Stimulated activated CD8-positive, alpha-beta memory T cell treated with anti-CD3 and anti-CD28 coated beads, Interleukin-2, amount 100 ng/mL, for 1 hour (primary cell): Measurements from ENCODE around the gene HIPK4.
A peak's percentile ranks its signal among the peaks of the same experiment; 100 is the strongest.
"Not testable (repeated sequence)": the region's sequence is repeated elsewhere in the genome, so short reads cannot be mapped to it uniquely, and the experiment has no call there.

Experiments used
- DNase-seq, 2 donors: peaks; one replicate each; pipeline ENCODE4 v3.0.0-alpha.2; 2020; ENCODE audit warnings: low read depth in 2 of 2

The HIPK4 gene

GRCh38 chr19:40390084-40390742 lies at the start of gene HIPK4:
Gene HIPK4, minus strand, starts transcription at chr19:40390181. Its CDS starts 279 bp downstream, at chr19:40389902.
- no peak for DNase-seq

- DNase-seq, result no peak
Measured at GRCh38 chr19:40438284-40438683, 48.3 kb upstream of the HIPK4 start.

DNA sequence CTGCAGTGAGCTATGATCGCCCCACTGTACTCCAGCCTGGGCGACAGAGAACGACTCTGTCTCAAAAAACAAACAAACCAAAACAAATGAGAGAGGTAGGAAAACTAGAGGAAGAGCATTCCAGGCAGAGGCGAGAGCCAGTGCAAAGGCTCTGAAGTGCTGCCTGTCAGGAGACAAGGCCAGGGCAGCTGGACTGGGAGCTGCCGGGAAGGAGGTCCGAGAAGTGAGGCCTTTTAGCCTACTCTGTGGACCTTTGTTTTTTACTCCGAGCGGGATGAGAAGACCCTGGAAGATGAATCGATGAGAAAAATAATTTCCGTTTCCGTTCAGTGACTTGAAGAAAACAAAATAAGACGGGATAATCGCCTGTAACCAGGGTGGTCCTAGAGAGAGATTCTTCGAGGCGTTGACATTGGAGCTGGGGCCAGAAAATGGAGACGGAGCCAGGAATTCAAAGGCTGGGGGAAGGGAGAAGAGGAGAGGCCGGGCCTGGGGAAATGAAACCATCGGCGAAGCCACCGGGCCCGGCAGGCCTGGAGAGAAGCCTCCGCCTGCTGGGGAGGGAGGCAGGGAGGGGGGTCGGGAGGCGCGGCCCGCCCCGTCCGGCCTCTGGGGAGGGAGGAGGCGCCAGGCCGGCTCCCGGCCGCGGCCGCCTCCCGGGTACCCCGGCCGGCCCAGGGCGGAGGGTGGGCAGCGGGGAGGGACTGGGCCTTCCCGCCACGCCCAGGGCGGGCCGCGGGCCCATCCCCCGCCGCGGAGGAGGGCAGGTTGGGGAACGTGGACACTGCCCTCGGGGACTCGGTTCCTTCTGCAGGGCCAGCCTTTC lies 43.6 kb upstream of the HIPK4 start:
- no peak for DNase-seq

DNA sequence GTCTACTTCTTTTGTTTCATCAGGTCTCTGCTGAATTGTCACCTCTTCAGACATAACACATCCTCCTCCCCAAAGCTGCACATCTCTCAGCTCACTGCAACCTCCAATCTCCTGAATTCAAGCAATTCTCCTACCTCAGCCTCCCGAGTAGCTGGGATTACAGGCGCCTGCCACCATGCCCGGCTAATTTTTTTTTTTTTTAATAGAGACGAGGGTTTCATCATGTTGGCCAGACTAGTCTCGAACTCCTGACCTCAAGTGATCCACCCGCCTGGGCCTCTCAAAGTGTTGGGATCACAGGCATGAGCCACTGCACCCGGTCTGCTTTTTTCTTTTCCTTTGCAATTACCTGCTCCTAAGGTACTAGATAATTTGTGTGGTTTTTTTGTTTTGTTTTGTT lies 42.8 kb upstream of the HIPK4 start:
- not testable (repeated sequence) for DNase-seq

DNA sequence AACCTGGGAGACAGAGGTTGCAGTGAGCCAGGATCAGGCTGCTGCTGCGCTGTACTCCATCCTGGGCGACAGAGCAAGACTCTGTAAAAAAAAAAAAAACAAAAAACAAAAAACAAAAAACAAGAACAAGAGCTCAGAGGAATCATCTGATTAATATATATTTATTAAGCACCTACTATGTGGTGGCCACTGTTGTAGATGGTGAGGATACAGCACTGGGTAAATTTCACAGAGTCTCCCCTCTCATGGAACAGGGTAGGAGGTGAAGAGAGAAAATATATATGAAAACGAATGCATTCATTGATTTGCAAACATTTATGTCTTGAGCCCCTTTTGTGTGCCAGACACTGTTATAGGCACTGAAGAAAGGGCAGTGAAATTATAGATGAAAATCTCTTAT lies 41.7 kb upstream of the HIPK4 start:
- DNase-seq, result no peak

DNA sequence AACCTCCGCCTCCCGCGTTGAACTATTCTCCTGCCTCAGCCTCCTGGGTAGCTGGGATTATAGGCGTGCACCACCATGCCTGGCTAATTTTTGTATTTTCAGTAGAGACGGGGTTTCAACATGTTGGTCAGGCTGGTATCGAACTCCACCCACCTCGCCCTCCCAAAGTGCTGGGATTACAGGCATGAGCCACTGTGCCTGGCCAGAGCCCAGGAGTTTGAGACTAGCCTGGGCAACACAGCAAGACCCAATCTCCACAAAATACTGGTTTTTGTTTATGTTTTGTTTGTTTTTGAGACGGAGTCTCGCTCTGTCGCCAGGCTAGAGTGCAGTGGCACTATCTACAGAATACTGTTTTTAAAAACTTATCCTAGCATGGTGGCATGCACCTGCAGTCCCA lies 40.3 kb upstream of the HIPK4 start:
- not testable (repeated sequence) for DNase-seq

- DNase-seq, result not testable (repeated sequence)
Measured at GRCh38 chr19:40428197-40428596, 38.2 kb upstream of the HIPK4 start.

DNA sequence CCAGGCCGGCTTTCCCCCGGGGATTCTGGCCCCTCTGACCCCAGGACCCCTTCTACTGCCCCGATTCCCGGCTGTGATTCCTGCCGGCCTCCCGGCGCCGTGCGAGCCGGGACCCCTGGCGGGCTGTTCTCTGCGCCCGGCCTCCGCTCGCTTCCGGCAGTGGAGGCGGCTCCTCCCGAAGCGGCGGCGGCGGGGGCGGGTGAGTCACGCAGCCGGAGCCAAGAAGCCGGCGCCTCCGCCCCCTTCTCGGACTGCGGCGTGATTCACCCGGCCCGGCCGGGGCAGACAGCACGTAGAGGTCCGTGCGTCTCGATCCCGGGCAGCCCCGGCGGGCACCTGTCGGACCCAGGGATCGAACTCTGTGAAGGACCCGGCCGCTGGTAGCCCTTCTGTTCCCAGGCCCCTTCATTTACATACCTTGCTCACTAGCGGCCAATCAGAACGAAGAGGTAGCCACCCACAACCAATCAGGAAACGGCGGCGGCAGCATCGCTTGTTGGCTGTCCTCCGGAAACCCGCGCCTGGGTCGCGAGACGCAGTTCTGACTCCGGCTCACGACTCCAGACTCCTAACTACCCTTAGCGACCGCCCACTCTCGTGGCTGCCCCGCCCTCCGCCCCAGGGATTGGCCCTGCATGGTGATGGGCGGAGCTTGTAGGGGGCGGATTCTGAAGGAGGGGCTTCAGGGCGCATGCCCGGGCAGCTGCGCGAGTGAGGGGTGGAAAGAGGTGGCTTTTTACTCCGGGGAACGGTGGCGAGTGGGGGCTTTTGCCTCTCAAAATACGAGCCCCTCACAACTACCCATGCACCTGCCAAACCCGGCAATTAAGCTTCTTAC lies 35.7 kb upstream of the HIPK4 start, which contains the start of gene SERTAD1:
Gene SERTAD1, minus strand, starts transcription at position 543 of the 838 bp plus-strand sequence. CDS start 2,446 bp downstream, outside the sequence.
- DNase-seq, result peak; percentile 100

DNA sequence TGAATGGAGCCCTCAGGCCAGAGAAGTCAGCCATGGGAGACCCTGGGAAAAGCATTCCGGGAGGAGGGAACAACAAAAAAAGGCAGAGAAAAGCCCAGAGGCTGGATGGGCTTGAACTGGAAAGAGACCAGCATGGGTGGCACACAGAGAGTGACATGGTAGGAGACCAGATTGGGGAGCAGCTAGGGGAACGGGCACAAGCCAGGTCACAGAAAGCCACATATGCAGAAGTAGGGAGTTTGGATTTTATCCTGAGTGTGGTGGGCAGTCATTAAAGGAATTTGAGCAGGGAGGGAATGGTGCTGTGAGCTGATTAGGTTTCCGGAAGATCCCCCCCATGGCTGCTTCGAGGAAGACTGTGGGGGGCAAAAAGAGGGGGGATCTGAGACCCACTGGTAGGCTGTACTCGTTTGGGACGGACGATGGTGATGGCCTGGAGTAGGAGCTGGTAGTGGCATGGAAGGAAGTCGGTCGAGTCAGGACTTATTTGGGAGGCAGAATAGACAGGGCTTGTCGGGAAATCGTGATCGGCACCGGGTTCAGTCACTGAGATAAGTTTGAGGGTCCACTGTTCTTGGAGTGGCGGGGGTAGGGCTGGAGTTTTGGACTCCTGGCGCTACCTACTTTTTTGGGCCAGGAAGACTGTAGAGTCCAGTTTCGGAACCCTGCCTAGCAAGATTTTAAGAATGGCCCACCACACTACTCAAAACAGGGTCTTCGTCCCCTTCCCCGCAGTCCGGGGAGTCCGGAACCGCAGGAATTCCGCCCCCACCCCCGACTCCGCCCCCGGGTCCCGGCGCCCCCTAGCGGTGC lies 34.9 kb upstream of the HIPK4 start:
- no peak for DNase-seq

DNA sequence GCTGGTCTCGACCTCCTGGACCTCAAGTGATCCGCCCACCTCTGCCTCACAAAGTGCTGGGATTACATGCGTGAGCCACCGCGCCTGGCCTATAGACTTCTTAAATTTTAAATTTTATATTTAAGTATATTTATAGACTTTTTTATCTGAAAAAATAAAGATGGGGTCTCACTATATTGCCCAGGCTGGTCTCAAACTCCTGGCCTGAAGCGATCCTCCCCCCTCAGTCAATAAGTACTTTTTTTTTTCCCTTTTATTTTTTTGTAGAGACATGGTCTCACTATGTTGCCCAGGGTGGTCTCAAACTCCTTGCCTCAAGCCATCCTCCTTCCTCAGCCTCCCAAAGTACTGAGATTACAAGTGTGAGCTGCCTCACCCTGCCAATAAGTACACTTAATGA lies 34.0 kb upstream of the HIPK4 start:
- no peak for DNase-seq

GRCh38 chr19:40422748-40423566 lies 33.0 kb upstream of the HIPK4 start:
- DNase-seq, result no peak

DNA sequence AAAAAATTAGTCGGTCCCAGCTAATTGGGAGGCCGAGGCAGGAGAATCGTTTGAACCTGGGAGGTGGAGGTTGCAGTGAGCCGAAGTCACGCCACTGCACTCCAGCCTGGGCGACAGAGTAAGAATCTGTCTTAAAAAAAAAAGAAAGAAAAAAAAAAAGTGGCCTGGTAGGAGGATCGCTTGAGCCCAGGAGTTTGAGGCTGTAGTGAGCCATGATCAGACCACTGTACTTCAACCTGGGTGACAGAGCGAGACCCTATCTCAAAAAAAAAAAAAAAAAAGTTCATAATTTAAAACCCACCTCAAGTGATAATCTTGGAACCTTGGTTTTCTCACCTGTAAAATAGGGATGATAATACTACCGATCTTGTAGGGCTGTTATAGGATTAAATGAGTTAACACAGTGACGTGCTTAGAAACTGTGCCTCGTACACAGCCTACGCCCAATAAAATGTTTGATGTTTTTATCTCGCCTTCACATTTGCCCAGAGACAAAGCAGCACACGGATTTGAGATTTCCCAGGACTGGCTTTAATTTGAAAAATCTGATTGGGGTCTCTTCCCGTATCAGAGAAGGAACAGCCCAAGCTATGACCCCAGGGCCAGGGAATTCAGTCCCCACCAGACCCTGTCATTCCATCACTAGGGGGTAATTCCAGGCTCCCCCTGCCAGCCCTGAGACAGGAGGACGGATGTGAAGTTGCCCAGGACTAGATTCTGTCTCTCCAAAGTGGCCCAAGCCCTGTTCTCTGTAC lies 32.2 kb upstream of the HIPK4 start:
- no peak for DNase-seq

- peak; percentile 58 for DNase-seq
Measured at GRCh38 chr19:40420766-40421765, 31.1 kb upstream of the HIPK4 start.

DNA sequence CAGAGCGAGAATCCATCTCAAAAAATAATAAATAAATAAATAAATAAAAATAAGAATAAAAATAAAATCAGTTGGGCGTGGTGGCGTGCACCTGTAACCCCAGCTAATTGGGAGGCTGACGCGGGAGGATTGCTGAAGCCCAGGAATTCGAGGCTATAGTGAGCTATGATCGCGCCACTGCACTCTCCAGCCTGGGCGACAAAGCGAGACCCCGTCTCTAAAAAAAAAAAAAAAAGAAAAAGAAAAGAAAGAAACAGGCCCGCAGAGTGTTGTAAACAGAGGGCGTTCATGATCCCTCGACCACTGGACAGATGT lies 30.4 kb upstream of the HIPK4 start:
- DNase-seq, result no peak

GRCh38 chr19:40419780-40420179 lies 29.8 kb upstream of the HIPK4 start:
- DNase-seq, result no peak

DNA sequence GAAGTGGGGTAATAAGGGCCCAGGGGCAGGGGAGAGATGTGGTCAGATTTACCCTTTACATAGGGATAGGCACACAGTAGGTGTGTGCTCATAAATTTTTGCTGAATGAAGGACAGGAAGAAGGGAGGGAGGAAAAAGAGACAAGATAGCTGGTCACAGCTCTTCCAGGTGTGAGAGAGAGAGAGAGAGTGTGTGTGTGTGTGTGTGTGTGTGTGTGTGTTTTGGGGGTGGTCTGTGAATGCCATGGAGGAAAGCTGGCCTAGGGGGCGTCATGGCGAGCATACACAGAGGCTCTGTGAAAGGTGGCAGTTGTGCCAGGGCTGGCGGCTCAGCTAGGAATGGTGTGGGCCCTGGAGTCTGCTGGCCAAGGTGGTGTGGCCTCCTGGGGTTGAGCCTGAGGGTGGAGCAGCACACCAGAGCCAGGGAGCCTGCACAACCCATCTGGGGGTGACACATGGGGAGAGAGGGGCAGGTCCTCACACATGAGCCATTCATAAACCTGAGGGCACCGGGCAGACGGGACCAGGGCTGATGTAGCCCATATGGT lies 29.2 kb upstream of the HIPK4 start:
- DNase-seq, result no peak

DNA sequence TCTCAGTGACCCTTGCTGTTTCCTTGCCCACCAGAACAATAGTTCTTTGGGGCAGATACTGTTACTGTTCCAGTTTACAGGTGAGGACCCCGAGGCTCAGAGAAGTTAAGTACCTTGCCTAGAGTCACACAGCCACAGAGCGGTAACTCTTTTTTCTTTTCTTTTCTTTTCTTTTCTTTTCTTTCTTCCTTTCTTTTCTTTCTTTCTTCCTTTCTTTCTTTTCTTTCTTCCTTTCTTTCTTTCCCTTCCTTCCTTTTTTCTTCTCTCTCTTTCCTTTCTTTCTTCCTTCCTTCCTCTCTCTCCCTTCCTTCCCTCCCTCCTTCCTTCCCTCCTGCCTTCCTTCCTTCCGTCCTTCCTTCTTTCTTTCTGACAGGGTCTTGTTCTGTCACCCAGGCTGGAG lies 28.1 kb upstream of the HIPK4 start:
- DNase-seq, result no peak

- DNase-seq, result no peak
Measured at GRCh38 chr19:40417643-40417981, 27.6 kb upstream of the HIPK4 start.
